ENCODE measurements around the gene CLCA1. TPM values are rescaled to one million over a fixed set of nuclear protein-coding genes. Genes with fewer than 3 reads are reported as not detected.

Gene CLCA1
- polyA plus RNA-seq, 2 of the 4 experiments (the other 2 are of a cell fraction): not detected

DNA sequence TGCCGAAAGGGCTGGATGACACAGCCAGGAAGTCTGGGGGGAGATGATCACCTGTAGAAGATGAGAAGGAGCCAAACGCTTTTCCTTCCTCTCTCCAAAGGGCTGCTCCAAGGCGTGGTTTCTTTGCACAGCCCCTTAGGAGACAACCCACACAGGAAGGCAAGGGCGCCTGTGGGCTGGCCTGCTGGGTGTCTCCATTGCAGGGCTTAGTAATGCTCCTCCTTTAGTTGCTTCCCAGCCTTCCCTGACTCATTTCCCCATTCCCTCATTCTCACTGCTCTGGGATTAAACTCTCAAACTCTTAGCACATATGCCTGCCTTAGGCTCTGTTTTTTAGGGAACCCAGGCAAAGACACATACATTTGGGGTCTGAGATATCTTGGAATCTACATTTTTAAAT is 1.7 kb upstream of the CLCA1 start:
- H3K9me3 ChIP-seq: no peaks in the 10 kb centered on the region
- CTCF ChIA-PET: no interaction called here
- H3K4me3 ChIP-seq: no peak overlapping the region
- no peak overlapping the region for H3K27ac ChIP-seq
- DNase-seq (ENCODE audit: low read depth in 1 of 2, low spot score in 1 of 2) (no peak), FAIRE-seq (no peak), ATAC-seq (no peak)
- H3K4me2 ChIP-seq: no peak overlapping the region
- TF ChIP-seq KDM5A (IDR thresholded peaks at IDR 0.05) (no peak), TFCP2L1 (CRISPR knock-in tag; IDR thresholded peaks at IDR 0.05) (no peak), FOSL2 (IDR thresholded peaks at IDR 0.05) (no peak), FOSL2 (CRISPR knock-in tag; IDR thresholded peaks at IDR 0.05) (no peak), RCOR1 (IDR thresholded peaks at IDR 0.05; ENCODE audit: low read depth, low read length) (no peak)
- POLR2A ChIA-PET: no interaction called here
- H3K4me1 ChIP-seq: no peaks in the 10 kb centered on the region
- WGBS (ENCODE audit: missing lambda C conversion rate): 13% methylated on average over 3 of the region's 4 CpGs

DNA sequence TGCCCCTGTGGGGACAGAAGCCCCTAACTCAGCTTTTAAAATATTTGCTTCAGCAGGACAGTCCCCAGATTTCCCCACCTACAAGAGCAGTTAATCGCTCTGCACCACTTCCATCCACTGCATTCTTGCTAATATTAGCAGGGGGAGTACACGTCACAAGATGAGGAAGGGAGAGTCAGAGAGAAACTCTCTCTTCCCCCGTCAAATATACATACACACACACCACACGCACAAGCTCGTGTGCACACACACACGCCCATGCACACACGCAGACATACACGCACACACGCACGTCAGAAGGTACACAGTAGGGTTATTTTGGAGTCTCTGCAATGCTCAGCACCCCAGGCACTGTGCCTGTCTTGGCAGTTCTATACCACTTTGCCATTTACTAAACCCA is 2.1 kb downstream of the CLCA1 start:
- Histone ChIP-seq H3K4me3 (no peak overlapping the region), H3K4me2 (no peak overlapping the region), H3K9me3 (no peaks in the 10 kb centered on the region), H3K27ac (no peak overlapping the region), H3K4me1 (no peaks in the 10 kb centered on the region)
- no peak for TF ChIP-seq SREBF2 (IDR thresholded peaks at IDR 0.05)
- no peak for TF ChIP-seq EP300 (IDR thresholded peaks at IDR 0.05)
- TF ChIP-seq CBX2 (IDR thresholded peaks at IDR 0.05; ENCODE audit: borderline replicate concordance, low read depth): no peak
- TF ChIP-seq FOSL2 (IDR thresholded peaks at IDR 0.05): no peak
- no peak for TF ChIP-seq FOSL2 (CRISPR knock-in tag; IDR thresholded peaks at IDR 0.05)
- no peak for TF ChIP-seq RAD21 (conservative IDR thresholded peaks at IDR 0.05 in 1 of 2, IDR thresholded peaks at IDR 0.05 in 1 of 2)
- TF ChIP-seq POLR2A (IDR thresholded peaks at IDR 0.05; ENCODE audit: low read length): no peak
- TF ChIP-seq EHF (CRISPR knock-in tag; IDR thresholded peaks at IDR 0.05): no peak
- TF ChIP-seq EHMT2 (IDR thresholded peaks at IDR 0.05; ENCODE audit: low read depth): no peak
- DNase-seq (ENCODE audit: low read depth in 1 of 2, low spot score in 1 of 2) (no peak), FAIRE-seq (no peak), ATAC-seq (no peak)
- WGBS (ENCODE audit: missing lambda C conversion rate): 59% methylated on average over 10 of the region's 10 CpGs
- ChIA-PET POLR2A (no interaction called here), CTCF (no interaction called here)

DNA sequence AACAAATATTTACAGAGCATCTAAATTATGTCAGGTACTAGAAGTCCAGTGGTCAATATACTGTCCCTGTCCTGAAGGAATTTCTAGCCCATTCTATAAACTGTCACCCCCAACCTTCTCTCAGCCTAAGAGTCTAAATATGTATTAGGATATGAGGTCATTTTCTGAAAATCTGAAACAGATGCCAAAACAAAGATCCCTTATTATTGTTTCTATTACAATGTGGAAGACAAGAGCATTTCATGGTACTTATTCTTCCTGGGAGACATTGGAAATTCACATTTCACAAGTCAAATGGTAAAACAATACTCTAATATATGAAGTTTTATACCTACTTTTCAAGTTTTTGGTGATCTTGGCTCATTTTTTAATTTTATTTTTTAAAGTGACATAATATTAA is 2.6 kb downstream of the CLCA1 start:
- Histone ChIP-seq H3K9me3 (no peaks in the 10 kb centered on the region), H3K4me1 (no peaks in the 10 kb centered on the region), H3K4me2 (no peak overlapping the region), H3K4me3 (no peak overlapping the region), H3K27ac (no peak overlapping the region)
- no peak for FAIRE-seq
- DNase-seq (ENCODE audit: low read depth in 1 of 2, low spot score in 1 of 2): no peak
- TF ChIP-seq PHF8 (IDR thresholded peaks at IDR 0.05; ENCODE audit: borderline replicate concordance, low read depth) (no peak), HEYL (CRISPR knock-in tag; IDR thresholded peaks at IDR 0.05) (no peak), BHLHE40 (IDR thresholded peaks at IDR 0.05; ENCODE audit: low read depth, low read length) (no peak)
- TF ChIP-seq, protein P1, sequence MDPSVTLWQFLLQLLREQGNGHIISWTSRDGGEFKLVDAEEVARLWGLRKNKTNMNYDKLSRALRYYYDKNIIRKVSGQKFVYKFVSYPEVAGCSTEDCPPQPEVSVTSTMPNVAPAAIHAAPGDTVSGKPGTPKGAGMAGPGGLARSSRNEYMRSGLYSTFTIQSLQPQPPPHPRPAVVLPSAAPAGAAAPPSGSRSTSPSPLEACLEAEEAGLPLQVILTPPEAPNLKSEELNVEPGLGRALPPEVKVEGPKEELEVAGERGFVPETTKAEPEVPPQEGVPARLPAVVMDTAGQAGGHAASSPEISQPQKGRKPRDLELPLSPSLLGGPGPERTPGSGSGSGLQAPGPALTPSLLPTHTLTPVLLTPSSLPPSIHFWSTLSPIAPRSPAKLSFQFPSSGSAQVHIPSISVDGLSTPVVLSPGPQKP (IDR thresholded peaks at IDR 0.05; ENCODE audit: low read depth, low read length): no peak
- ATAC-seq: no peak
- ChIA-PET CTCF (no interaction called here), POLR2A (no interaction called here)

DNA sequence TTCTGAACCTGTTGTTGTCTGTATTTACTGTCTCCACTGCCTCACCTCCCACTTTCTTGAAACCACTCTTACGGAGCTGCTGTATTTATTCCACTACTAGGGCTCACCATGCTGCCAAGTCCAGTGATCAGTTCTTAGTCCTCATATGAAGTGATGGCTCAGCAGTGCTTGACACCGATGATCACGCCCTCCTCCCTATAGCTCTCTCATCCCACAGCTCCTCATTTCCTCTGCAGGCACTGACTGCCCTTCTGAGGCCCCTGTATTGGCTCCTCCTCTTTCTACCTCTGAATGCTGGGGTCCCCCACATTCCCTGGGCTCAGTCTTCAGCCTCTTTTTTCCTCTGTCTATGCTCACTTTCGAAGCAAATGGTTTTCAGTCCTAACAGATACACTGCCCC is 3.4 kb downstream of the CLCA1 start:
- Histone ChIP-seq H3K4me1 (no peaks in the 10 kb centered on the region), H3K4me3 (no peak overlapping the region), H3K27ac (no peak overlapping the region), H3K9me3 (no peaks in the 10 kb centered on the region), H3K4me2 (no peak overlapping the region)
- ChIA-PET POLR2A (no interaction called here), CTCF (interaction anchor here (0.6 to 2.1 kb wide), 5 partner anchors 10 to 232 kb away, joined by 3 to 8 read pairs (median 6); partner anchors contain the start of gene SH3GLB1)
- WGBS (ENCODE audit: missing lambda C conversion rate): 27% methylated on average over 4 of the region's 4 CpGs
- ATAC-seq (no peak), DNase-seq (ENCODE audit: low read depth in 1 of 2, low spot score in 1 of 2) (no peak), FAIRE-seq (no peak)
- TF ChIP-seq ZC3H11A (IDR thresholded peaks at IDR 0.05): no peak
- no peak for TF ChIP-seq HOXA7 (CRISPR knock-in tag; IDR thresholded peaks at IDR 0.05)
- TF ChIP-seq RNF2 (IDR thresholded peaks at IDR 0.05; ENCODE audit: borderline replicate concordance, low read depth): no peak
- TF ChIP-seq CHD2 (IDR thresholded peaks at IDR 0.05; ENCODE audit: low read length, partially characterized antibody): no peak
- TF ChIP-seq, protein P2, sequence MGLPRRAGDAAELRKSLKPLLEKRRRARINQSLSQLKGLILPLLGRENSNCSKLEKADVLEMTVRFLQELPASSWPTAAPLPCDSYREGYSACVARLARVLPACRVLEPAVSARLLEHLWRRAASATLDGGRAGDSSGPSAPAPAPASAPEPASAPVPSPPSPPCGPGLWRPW (IDR thresholded peaks at IDR 0.05): no peak
- TF ChIP-seq, protein P3, sequence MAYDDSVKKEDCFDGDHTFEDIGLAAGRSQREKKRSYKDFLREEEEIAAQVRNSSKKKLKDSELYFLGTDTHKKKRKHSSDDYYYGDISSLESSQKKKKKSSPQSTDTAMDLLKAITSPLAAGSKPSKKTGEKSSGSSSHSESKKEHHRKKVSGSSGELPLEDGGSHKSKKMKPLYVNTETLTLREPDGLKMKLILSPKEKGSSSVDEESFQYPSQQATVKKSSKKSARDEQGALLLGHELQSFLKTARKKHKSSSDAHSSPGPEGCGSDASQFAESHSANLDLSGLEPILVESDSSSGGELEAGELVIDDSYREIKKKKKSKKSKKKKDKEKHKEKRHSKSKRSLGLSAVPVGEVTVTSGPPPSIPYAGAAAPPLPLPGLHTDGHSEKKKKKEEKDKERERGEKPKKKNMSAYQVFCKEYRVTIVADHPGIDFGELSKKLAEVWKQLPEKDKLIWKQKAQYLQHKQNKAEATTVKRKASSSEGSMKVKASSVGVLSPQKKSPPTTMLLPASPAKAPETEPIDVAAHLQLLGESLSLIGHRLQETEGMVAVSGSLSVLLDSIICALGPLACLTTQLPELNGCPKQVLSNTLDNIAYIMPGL (CRISPR knock-in tag; IDR thresholded peaks at IDR 0.05; ENCODE audit: borderline replicate concordance): no peak
- TF ChIP-seq, protein P4, sequence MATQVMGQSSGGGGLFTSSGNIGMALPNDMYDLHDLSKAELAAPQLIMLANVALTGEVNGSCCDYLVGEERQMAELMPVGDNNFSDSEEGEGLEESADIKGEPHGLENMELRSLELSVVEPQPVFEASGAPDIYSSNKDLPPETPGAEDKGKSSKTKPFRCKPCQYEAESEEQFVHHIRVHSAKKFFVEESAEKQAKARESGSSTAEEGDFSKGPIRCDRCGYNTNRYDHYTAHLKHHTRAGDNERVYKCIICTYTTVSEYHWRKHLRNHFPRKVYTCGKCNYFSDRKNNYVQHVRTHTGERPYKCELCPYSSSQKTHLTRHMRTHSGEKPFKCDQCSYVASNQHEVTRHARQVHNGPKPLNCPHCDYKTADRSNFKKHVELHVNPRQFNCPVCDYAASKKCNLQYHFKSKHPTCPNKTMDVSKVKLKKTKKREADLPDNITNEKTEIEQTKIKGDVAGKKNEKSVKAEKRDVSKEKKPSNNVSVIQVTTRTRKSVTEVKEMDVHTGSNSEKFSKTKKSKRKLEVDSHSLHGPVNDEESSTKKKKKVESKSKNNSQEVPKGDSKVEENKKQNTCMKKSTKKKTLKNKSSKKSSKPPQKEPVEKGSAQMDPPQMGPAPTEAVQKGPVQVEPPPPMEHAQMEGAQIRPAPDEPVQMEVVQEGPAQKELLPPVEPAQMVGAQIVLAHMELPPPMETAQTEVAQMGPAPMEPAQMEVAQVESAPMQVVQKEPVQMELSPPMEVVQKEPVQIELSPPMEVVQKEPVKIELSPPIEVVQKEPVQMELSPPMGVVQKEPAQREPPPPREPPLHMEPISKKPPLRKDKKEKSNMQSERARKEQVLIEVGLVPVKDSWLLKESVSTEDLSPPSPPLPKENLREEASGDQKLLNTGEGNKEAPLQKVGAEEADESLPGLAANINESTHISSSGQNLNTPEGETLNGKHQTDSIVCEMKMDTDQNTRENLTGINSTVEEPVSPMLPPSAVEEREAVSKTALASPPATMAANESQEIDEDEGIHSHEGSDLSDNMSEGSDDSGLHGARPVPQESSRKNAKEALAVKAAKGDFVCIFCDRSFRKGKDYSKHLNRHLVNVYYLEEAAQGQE (IDR thresholded peaks at IDR 0.05): no peak
- no peak for TF ChIP-seq POLR2A (IDR thresholded peaks at IDR 0.05; ENCODE audit: low read length)
- TF ChIP-seq CBX8 (IDR thresholded peaks at IDR 0.05): no peak
- no peak for TF ChIP-seq CEBPB (IDR thresholded peaks at IDR 0.05)
- no peak for TF ChIP-seq ZFP36 (IDR thresholded peaks at IDR 0.05; ENCODE audit: borderline replicate concordance, partially characterized antibody)
- no peak for TF ChIP-seq NFE2L2 (conservative IDR thresholded peaks at IDR 0.05; ENCODE audit: low read length)

Data from A549 (cell line).